GM18951 (cell line): ENCODE measurements around the gene RARA.
A peak's percentile ranks its signal among the peaks of the same experiment; 100 is the strongest.

ENCODE experiments used
- POLR2A ChIP-seq: IDR thresholded peaks from 4 replicates; pipeline ENCODE4 v1.6.1; 2011; ENCODE audit warnings: mild to moderate bottlenecking; ENCODE audit not compliant: insufficient read length, insufficient read depth; ENCODE audit errors: extremely low read depth
- in situ Hi-C: fragments of 300-500 bp; cut with MboI; formaldehyde crosslinking; loops from one replicate; pipeline ENCODE4 v1.12.0; 2022; ENCODE audit warnings: low sequenced_read_pairs, mixed read lengths, inconsistent platforms; ENCODE audit not compliant: unreplicated experiment

Gene RARA

DNA sequence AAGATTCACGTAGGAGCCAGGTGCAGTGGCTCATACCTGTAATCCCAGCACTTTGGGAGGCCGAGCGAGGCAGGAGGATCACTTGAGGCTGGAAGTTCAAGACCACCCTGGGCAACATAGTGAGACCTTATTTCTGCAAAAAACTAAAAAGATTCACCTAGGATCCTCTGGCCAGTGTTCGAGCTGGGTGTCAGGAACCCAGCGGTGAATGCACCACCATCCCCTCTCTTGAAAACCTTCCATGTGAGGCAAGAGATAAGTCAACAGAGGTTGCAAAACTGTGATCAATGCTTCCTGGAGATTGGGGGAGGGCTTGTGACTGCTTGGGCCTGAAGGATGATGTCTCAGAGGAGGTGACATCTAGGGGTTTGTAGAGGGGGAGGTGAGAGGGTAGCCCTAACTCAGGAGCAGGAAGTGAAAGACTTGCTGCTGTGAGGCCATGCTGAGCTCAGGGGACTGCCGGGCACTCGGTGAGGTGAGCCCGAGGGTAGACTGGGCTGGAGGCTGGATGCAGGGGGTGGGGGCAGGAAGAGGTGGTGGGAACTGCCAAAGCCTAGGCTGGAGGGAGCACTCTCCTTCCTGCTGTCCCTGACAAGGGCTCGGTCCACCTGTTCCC, 43.9 kb downstream of the RARA start:
- in situ Hi-C loops, result loop anchor here (5.0 kb wide), 1 partner anchor 51 kb away; no protein-coding TSS in a partner anchor
- TF ChIP-seq POLR2A, result no peak

DNA sequence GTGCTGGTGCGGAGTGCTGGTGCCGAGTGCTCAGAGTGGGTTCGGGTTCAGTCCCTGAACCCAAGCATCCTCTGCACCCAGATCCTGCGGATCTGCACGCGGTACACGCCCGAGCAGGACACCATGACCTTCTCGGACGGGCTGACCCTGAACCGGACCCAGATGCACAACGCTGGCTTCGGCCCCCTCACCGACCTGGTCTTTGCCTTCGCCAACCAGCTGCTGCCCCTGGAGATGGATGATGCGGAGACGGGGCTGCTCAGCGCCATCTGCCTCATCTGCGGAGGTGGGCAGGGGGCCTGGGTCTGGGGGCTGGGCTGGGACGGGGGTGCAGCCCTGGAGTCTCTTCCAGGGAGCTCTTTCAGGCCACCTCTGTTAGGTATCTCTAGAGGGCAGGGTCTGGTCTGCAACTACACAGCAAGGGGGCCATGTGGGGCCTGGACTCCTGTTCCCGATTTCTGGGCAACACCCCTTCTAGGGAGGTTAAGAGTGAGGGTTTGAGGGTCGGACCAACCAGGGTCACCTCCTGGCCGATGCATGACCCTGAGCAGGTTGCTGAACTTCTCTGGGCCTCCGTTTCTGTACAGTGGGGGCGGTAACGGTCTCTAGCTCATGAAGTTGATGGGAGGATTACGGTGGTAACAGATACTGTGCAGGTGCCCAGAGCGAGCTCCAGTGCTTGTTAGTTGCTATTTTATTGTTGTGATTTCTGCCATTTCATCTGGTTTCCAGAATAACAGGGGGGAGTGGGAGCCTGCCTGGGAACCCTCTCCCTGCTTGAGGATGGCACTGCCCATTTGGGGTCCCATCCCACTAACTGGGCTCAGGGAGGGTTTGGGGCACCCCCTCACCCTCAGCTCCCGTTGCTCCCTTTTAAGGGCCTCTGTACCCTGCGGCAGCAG, 45.5 kb downstream of the RARA start:
- TF ChIP-seq POLR2A, result no peak
- in situ Hi-C loops, result loop anchor here (5.0 kb wide), 1 partner anchor 52 kb away; no protein-coding TSS in a partner anchor

DNA sequence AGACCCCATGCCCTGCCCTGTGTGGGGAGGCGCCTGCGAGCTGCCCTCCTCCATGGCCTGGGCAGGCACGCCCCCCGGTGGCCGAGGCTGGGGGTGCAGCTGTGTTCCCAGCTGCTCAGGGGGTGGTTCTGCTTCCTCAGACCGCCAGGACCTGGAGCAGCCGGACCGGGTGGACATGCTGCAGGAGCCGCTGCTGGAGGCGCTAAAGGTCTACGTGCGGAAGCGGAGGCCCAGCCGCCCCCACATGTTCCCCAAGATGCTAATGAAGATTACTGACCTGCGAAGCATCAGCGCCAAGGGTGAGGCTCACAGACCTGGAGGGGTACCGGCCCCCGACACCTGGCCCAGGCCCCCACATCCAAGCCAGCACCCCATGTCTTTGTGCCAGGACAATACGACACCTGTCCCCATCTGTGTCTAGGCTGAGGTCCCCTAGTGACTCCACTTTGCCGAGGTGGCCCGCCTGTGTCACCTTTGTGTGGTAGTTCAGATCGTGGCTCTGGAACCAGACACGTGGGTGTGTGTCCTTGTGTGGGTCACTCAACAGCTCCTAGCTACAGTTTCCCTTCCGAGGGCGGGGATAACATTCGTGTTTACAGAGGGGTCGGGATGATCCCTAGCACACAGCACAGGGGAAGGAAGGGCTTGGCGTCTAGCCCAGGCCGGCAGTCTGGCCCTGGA, 46.3 kb downstream of the RARA start:
- no peak for TF ChIP-seq POLR2A
- in situ Hi-C loops, result no loop called here

DNA sequence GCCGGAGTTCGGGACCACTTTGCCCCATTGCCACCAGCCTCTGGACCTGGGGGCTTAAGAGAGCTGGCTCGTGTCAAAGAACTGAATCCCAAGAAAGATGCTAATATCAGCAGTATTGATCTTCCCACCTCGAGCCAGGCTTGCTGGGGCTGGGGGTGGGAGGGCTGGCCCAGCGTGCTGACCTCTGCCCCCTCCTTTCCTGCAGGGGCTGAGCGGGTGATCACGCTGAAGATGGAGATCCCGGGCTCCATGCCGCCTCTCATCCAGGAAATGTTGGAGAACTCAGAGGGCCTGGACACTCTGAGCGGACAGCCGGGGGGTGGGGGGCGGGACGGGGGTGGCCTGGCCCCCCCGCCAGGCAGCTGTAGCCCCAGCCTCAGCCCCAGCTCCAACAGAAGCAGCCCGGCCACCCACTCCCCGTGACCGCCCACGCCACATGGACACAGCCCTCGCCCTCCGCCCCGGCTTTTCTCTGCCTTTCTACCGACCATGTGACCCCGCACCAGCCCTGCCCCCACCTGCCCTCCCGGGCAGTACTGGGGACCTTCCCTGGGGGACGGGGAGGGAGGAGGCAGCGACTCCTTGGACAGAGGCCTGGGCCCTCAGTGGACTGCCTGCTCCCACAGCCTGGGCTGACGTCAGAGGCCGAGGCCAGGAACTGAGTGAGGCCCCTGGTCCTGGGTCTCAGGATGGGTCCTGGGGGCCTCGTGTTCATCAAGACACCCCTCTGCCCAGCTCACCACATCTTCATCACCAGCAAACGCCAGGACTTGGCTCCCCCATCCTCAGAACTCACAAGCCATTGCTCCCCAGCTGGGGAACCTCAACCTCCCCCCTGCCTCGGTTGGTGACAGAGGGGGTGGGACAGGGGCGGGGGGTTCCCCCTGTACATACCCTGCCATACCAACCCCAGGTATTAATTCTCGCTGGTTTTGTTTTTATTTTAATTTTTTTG, 47.1 kb downstream of the RARA start:
- TF ChIP-seq POLR2A, result no peak
- in situ Hi-C loops, result no loop called here

DNA sequence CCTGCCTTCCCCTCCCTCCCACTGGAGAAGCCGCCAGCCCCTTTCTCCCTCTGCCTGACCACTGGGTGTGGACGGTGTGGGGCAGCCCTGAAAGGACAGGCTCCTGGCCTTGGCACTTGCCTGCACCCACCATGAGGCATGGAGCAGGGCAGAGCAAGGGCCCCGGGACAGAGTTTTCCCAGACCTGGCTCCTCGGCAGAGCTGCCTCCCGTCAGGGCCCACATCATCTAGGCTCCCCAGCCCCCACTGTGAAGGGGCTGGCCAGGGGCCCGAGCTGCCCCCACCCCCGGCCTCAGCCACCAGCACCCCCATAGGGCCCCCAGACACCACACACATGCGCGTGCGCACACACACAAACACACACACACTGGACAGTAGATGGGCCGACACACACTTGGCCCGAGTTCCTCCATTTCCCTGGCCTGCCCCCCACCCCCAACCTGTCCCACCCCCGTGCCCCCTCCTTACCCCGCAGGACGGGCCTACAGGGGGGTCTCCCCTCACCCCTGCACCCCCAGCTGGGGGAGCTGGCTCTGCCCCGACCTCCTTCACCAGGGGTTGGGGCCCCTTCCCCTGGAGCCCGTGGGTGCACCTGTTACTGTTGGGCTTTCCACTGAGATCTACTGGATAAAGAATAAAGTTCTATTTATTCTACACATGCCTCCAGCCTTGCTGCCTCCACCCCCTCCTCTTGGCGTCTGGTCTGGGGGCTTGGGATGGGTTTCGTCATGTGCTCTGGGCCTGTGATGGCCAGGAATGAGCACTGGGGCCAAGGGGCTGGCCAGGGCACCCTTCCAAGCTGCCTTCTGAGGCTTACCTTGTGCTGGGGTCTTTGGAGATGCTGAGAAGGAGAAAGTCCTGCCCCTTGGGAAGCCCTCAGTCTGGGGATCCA, 48.3 kb downstream of the RARA start:
- no peak for TF ChIP-seq POLR2A
- in situ Hi-C loops, result no loop called here

DNA sequence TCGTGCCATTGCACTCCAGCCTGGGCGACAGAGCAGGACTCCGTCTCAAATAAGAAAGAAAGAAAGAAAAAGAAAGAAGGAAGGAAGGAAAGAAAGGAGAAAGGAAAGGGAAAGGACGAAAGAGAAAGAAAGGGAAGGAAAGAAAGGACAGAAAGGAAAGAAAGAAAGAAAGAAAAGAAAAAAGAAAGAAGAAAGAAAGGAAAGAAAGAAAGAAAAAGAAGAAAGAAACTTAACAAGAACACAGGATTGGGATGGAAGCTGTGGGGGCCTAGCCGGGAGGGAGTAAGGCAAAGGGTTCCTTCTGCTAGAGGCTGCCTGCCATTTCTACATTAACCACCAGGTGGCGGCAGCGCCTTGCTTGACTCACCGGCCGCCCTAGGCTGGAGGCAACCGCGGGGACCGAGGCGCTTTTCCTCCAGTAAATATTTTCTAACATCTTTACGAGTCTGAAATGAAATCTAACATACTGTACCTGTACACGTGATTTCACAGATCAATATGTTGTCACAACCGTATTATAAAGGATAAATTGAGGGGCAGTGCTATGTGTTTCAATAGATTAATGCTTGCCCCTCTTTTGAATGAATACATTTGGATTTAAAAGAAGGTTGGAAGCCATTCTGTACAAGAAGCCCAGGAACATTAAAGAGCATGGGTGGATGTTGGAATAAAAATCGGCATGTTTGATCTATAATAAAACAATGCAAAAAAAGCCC, 49.5 kb downstream of the RARA start:
- in situ Hi-C loops, result no loop called here
- no peak for TF ChIP-seq POLR2A

DNA sequence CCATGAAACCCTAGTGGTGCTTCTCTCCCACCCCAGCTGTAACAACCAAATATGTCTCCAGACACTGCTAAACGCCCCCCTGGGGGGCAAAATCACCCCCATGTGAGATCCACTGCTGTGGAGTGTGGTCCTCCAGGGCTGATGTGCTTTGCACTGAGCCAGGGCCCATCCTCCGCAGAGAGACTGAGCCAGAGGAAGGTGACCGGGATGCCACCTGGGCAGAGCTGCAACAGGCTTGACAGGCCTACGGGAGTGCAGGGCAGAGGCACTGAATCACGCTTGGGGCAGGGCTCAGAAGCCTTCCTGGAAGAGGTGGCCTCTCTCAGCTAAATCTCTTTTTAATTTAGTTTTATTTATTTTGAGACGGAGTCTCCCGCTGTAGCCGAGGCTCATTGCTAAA, 51.1 kb downstream of the RARA start:
- TF ChIP-seq POLR2A, result no peak
- in situ Hi-C loops, result no loop called here

DNA sequence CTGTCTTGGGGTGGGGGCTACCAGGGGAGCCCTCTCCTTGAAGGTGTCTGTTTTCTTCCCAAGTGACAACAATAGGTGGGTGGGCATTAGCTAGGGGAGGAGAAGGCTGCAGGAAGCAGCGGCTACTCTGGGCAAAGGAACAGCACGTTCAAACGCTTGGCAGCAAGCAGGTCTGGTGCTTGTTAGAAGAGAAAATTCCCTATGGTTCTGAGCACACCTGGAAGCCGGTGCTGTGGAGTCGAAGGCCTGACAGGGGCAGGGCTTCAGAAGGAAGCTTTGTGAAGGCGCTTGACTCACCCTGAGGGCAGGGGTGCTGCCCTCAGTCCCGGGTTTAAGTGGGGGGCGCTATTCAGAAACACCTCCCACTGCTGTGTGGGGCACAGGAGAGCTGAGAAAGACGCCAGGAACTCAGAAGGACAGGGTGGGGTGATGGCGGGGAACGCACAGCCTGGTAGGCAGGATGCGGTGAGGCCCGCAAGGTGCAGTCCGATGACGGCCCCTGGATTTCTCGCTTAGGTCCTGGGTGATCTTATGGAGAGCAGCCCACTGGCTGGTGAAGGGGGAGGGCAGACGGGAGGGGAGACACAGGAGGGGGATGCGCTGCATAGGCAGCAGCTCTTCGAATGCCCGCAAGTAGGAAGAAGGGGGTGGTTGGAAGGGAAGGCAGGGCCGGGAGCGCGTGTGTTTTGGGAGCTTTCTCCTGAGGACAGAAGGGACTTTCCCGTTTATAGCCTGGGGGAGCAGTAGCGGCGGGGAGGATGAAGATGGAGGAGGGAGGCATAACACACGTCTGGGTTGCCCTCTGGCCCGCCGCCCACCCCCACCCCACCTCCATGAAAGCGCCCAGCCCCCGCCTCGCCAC, 52.3 kb downstream of the RARA start:
- TF ChIP-seq POLR2A, result no peak
- in situ Hi-C loops, result no loop called here

DNA sequence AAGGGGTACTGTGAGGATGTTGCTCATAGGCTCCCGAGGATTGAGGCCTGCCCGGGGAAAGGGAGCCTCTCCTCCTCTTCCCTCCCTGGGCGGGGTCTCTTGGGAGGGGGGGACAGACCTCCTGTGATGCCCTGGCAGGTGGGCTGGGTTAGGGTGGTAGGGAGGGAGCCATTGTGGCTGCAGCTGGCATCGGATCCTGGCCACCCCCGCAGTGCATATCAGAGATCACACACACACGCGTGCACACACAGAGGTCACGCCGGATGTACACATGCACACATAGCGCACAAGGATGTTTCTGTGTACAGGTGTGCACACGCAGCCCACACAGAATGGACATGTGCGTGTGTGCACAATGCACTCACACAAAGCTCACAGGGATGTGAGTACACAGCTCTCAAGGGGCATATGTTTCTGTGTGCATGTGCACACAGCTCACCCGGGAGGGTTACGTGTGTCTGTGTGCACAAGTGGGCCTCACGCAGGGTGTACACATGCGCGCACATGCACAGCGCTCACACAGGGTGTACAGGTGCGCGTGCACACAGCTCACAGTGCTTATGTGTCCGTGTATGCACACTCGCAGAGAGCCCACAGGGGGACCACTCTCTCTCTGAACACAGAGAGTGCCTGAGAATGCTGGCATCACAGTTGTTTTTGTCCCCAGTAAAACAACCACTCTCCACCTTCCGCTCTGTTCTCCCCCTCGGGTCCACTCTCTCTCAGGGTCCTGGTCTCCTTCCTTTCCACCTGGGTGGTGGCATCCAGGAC, 53.1 kb downstream of the RARA start:
- in situ Hi-C loops, result no loop called here
- TF ChIP-seq POLR2A, result no peak

DNA sequence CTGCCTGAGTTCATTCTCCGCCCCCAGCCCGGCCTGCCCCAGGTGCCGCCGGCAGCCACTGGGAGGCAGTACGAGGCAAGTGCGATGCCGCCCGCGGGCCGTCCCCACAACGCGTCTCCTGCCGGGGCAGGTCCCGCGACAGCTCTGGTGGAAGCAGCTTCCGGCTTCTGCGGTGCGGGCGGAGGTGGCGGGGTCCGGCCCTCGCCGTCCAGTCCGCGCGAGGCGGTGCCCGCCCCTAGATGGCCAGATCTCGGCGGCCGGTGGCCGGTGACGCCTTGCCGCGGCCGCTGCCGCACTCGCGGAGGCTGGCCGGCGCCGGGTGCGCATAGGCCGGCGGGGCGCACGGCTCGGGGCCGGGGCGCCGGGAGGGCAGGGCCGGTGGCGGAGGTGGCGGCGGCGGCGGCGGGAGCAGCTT, 53.7 kb downstream of the RARA start:
- in situ Hi-C loops, result no loop called here

More for the DNA sequence above, 53.7 kb downstream of the RARA start:
- peak; percentile 38 for TF ChIP-seq POLR2A
